Measurements from ENCODE around the gene BMP2K.
A peak's percentile ranks its signal among the peaks of the same experiment; 100 is the strongest.

DNA sequence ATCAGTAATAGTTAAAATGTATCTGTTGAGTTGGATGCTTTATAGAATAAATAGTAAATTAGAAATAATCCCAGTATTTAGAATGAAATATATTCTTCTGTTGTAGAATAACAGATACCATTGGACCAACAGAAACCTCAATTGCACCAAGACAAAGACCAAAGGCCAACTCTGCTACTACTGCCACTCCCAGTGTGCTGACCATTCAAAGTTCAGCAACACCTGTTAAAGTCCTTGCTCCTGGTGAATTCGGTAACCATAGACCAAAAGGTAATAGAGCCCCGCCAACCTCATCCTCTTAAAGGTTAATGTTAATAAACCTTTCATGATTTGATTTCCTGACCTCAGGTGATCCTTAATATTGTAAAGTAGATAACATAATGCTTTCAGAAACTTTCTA, 89.3 kb downstream of the BMP2K start:
- TF ChIP-seq EGR1 (IDR thresholded peaks at IDR 0.05; ENCODE audit: low read depth in 2 of 2), result no peak
- TF ChIP-seq, protein P1, sequence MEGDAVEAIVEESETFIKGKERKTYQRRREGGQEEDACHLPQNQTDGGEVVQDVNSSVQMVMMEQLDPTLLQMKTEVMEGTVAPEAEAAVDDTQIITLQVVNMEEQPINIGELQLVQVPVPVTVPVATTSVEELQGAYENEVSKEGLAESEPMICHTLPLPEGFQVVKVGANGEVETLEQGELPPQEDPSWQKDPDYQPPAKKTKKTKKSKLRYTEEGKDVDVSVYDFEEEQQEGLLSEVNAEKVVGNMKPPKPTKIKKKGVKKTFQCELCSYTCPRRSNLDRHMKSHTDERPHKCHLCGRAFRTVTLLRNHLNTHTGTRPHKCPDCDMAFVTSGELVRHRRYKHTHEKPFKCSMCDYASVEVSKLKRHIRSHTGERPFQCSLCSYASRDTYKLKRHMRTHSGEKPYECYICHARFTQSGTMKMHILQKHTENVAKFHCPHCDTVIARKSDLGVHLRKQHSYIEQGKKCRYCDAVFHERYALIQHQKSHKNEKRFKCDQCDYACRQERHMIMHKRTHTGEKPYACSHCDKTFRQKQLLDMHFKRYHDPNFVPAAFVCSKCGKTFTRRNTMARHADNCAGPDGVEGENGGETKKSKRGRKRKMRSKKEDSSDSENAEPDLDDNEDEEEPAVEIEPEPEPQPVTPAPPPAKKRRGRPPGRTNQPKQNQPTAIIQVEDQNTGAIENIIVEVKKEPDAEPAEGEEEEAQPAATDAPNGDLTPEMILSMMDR (IDR thresholded peaks at IDR 0.05; ENCODE audit: low read depth, low read length, missing input control), result no peak
- TF ChIP-seq, protein P2, sequence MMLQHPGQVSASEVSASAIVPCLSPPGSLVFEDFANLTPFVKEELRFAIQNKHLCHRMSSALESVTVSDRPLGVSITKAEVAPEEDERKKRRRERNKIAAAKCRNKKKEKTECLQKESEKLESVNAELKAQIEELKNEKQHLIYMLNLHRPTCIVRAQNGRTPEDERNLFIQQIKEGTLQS (IDR thresholded peaks at IDR 0.05), result no peak
- TF ChIP-seq MAX (IDR thresholded peaks at IDR 0.05), result no peak
- TF ChIP-seq RAD21 (IDR thresholded peaks at IDR 0.05), result peak; percentile 7 to 20
- no peak for TF ChIP-seq TAF1 (conservative IDR thresholded peaks at IDR 0.05)
- peak; percentile 40 to 66 for TF ChIP-seq RXRA (IDR thresholded peaks at IDR 0.05)
- TF ChIP-seq FOXA2 (IDR thresholded peaks at IDR 0.05), result no peak
- TF ChIP-seq FOXA1 (IDR thresholded peaks at IDR 0.05), result no peak
- TF ChIP-seq GABPA (IDR thresholded peaks at IDR 0.05 in 1 of 2, conservative IDR thresholded peaks at IDR 0.05 in 1 of 2), result no peak
- TF ChIP-seq YY1 (IDR thresholded peaks at IDR 0.05), result no peak
- no peak for TF ChIP-seq JUND (IDR thresholded peaks at IDR 0.05)
- peak; percentile 66 for TF ChIP-seq SP1 (IDR thresholded peaks at IDR 0.05)
